Naive B cell (primary cell): Measurements from ENCODE around the gene IL5. TPM values are rescaled to one million over a fixed set of nuclear protein-coding genes. Genes with fewer than 3 reads are reported as not detected.
A peak's percentile ranks its signal among the peaks of the same experiment; 100 is the strongest.
"Not testable (repeated sequence)": the region's sequence is repeated elsewhere in the genome, so short reads cannot be mapped to it uniquely, and the experiment has no call there.

Source experiments
- ATAC-seq, 2 donors: fragments of 150-1000 bp; cut with Tn5 transposase; 2 replicates each; pipeline ENCODE4 v1.10.0; 2021; ENCODE audit warnings: low read depth in 2 of 2, mild to moderate bottlenecking in 2 of 2, moderate library complexity in 2 of 2
- DNase-seq: peaks from one replicate; pipeline ENCODE4 v3.0.0; 2022
- H3K27ac Mint-ChIP-seq, 6 donors: one replicate each; pipeline ENCODE4 v1.8.0; 2020 to 2022; ENCODE audit warnings: mild to moderate bottlenecking in 6 of 6, mixed read lengths in 6 of 6, moderate library complexity in 5 of 6, inconsistent platforms in 2 of 6
- H3K27me3 Mint-ChIP-seq, 3 donors: one replicate each; pipeline ENCODE4 v1.8.0; 2021 to 2022; ENCODE audit warnings: mixed read lengths in 3 of 3, mild to moderate bottlenecking in 1 of 3
- H3K36me3 Mint-ChIP-seq, 2 donors: one replicate each; pipeline ENCODE4 v1.8.0; 2020 to 2022; ENCODE audit warnings: mixed read lengths in 2 of 2, inconsistent platforms in 1 of 2, mild to moderate bottlenecking in 1 of 2
- H3K4me1 Mint-ChIP-seq, 3 donors: one replicate each; pipeline ENCODE4 v1.8.0; 2020 to 2022; ENCODE audit warnings: mixed read lengths in 3 of 3, inconsistent platforms in 1 of 3, mild to moderate bottlenecking in 1 of 3, moderate library complexity in 1 of 3
- H3K4me3 Mint-ChIP-seq, 8 donors: one replicate each; pipeline ENCODE4 v1.8.0; 2020 to 2022; ENCODE audit warnings: mild to moderate bottlenecking in 8 of 8, mixed read lengths in 8 of 8, moderate library complexity in 8 of 8, inconsistent platforms in 2 of 8
- H3K9me3 Mint-ChIP-seq, 7 donors: one replicate each; pipeline ENCODE4 v1.8.0; 2020 to 2022; ENCODE audit warnings: mixed read lengths in 7 of 7, mild to moderate bottlenecking in 5 of 7, inconsistent platforms in 2 of 7, moderate library complexity in 1 of 7
- polyA plus RNA-seq, 6 donors: library from polyadenylated mRNA; unstranded; fragments of 300-500 nt; fragmentation: Illumina TruSeq; gene quantifications; one replicate each; pipeline ENCODE4 v1.2.3, GENCODE V29; 2021; ENCODE audit warnings: low read depth in 6 of 6

The IL5 gene
- polyA plus RNA-seq, 6 donors from 2014 or later = not detected

- Mint-ChIP-seq H3K27ac (peak overlapping the region in 4 of 6 donors; percentile 22 to 87 (median 54)), H3K4me3 (peak overlapping the region; percentile 2 to 91 (median 76)), H3K4me1 (peaks cover 42 to 69% (median 67%) of the 10 kb centered on the region in 3 donors), H3K36me3 (no peaks in the 10 kb centered on the region), H3K27me3 (no peaks in the 10 kb centered on the region), H3K9me3 (peaks cover 0 to 4% (median 0%) of the 10 kb centered on the region in 7 donors)
- peak; percentile 80 to 82 for ATAC-seq
- peak; percentile 63 for DNase-seq
These were observed 18.0 kb downstream of the IL5 start for GRCh38 chr5:132525299-132525724.

- H3K36me3 Mint-ChIP-seq, H3K9me3 Mint-ChIP-seq, ATAC-seq, DNase-seq, H3K27me3 Mint-ChIP-seq: not testable (repeated sequence)
- Mint-ChIP-seq H3K27ac (peak overlapping the region in 4 of 6 donors; percentile 22 to 87 (median 54)), H3K4me1 (peaks cover 42 to 72% (median 70%) of the 10 kb centered on the region in 3 donors), H3K4me3 (peak overlapping the region in 6 of 8 donors; percentile 61 to 90 (median 76))
These were observed 18.4 kb downstream of the IL5 start for GRCh38 chr5:132524877-132525276.

DNA sequence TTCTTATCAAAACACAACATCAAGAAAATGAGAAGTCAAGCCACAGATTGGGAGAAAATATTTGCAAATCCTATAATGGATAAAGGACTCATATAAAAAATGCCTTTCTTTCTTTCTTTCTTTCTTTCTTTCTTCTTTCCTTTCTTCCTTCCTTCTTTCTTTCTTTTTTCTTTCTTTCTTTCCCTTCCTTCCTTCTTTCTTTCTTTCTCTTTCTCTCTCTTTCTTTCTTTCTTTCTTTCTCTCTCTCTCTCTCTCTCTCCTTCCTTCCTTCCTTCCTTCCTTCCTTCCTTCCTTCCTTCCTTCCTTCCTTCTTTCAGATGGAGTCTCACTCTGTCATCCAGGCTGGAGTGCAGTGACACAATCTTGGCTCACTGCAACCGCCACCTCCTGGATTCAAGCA is 21.3 kb downstream of the IL5 start:
- peaks cover 24 to 49% (median 47%) of the 10 kb centered on the region in 3 donors for H3K4me1 Mint-ChIP-seq
- not testable (repeated sequence) for DNase-seq, H3K36me3 Mint-ChIP-seq

GRCh38 chr5:132513618-132514336 is 29.5 kb downstream of the IL5 start:
- H3K4me1 Mint-ChIP-seq, H3K27me3 Mint-ChIP-seq, H3K4me3 Mint-ChIP-seq, ATAC-seq, H3K36me3 Mint-ChIP-seq, DNase-seq: not testable (repeated sequence)
- Mint-ChIP-seq H3K27ac (peak overlapping the region in 1 of 6 donors; percentile 86), H3K9me3 (peaks cover 2 to 11% (median 5%) of the 10 kb centered on the region in 7 donors)

More for the DNA sequence above, 21.3 kb downstream of the IL5 start:
- ATAC-seq, H3K27me3 Mint-ChIP-seq, H3K27ac Mint-ChIP-seq, H3K9me3 Mint-ChIP-seq: not testable (repeated sequence)
- peak overlapping the region in 1 of 8 donors; percentile 42 for H3K4me3 Mint-ChIP-seq

- peaks cover 2 to 11% (median 5%) of the 10 kb centered on the region in 7 donors for H3K9me3 Mint-ChIP-seq
- ATAC-seq (no peak), DNase-seq (no peak)
- peaks cover 0 to 5% (median 0%) of the 10 kb centered on the region in 3 donors for H3K4me1 Mint-ChIP-seq
- no peak overlapping the region for H3K27ac Mint-ChIP-seq
- H3K4me3 Mint-ChIP-seq = no peak overlapping the region
- H3K36me3 Mint-ChIP-seq = no peaks in the 10 kb centered on the region
- H3K27me3 Mint-ChIP-seq = peaks cover 0 to 8% (median 6%) of the 10 kb centered on the region in 3 donors
These were observed 33.2 kb downstream of the IL5 start for GRCh38 chr5:132510076-132510475.

- no peaks in the 10 kb centered on the region for H3K36me3 Mint-ChIP-seq
- DNase-seq (no peak), ATAC-seq (peak; percentile 34 to 42)
- peaks cover 0 to 8% (median 0%) of the 10 kb centered on the region in 3 donors for H3K27me3 Mint-ChIP-seq
- no peak overlapping the region for H3K4me3 Mint-ChIP-seq
- no peak overlapping the region for H3K27ac Mint-ChIP-seq
- peaks cover 4 to 15% (median 5%) of the 10 kb centered on the region in 3 donors for H3K4me1 Mint-ChIP-seq
- H3K9me3 Mint-ChIP-seq = peaks cover 0 to 5% (median 0%) of the 10 kb centered on the region in 7 donors
These were observed 37.1 kb downstream of the IL5 start for GRCh38 chr5:132506094-132506692.

- H3K27me3 Mint-ChIP-seq = peaks cover 0 to 8% (median 0%) of the 10 kb centered on the region in 3 donors
- no peak overlapping the region for H3K4me3 Mint-ChIP-seq
- peaks cover 0 to 5% (median 0%) of the 10 kb centered on the region in 7 donors for H3K9me3 Mint-ChIP-seq
- peaks cover 9 to 21% (median 10%) of the 10 kb centered on the region in 3 donors for H3K4me1 Mint-ChIP-seq
- ATAC-seq = no peak
- DNase-seq = no peak
- peak overlapping the region in 1 of 6 donors; percentile 63 for H3K27ac Mint-ChIP-seq
- no peaks in the 10 kb centered on the region for H3K36me3 Mint-ChIP-seq
These were observed 37.7 kb downstream of the IL5 start for GRCh38 chr5:132505641-132506040.

DNA sequence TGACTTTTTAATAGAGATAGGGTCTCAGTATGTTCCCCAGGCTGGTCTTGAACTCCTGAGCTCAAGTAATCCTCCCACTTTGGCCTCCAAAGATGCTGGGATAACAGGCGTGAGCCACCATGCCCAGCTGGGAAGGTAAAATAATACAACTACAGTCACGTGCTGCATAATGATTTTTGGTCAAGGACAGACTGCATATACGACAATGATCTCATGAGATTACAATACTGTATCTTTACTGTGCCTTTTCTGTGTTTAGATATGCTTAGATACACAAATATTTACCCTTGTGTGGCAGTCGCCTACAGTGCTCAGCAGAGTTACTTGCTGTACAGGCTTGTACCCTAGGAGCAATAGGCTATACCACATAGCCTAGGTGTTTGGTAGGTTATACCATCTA is 38.6 kb downstream of the IL5 start:
- Mint-ChIP-seq H3K9me3 (peaks cover 0 to 3% (median 0%) of the 10 kb centered on the region in 7 donors), H3K4me3 (no peak overlapping the region), H3K36me3 (no peaks in the 10 kb centered on the region), H3K27me3 (peaks cover 0 to 4% (median 0%) of the 10 kb centered on the region in 3 donors), H3K27ac (no peak overlapping the region), H3K4me1 (peaks cover 13 to 30% (median 16%) of the 10 kb centered on the region in 3 donors)
- DNase-seq (no peak), ATAC-seq (no peak)

- H3K27ac Mint-ChIP-seq = peak overlapping the region in 2 of 6 donors; percentile 42 to 74
These were observed 40.1 kb downstream of the IL5 start for GRCh38 chr5:132503244-132503643.

GRCh38 chr5:132501961-132502931 is 41.1 kb downstream of the IL5 start:
- peaks cover 22 to 45% (median 28%) of the 10 kb centered on the region in 3 donors for H3K4me1 Mint-ChIP-seq
- DNase-seq (no peak), ATAC-seq (no peak)
- H3K27ac Mint-ChIP-seq = peak overlapping the region in 3 of 6 donors; percentile 21 to 57 (median 51)
- peak overlapping the region in 1 of 8 donors; percentile 29 for H3K4me3 Mint-ChIP-seq
- no peaks in the 10 kb centered on the region for H3K27me3 Mint-ChIP-seq
- no peaks in the 10 kb centered on the region for H3K9me3 Mint-ChIP-seq
- no peaks in the 10 kb centered on the region for H3K36me3 Mint-ChIP-seq

More at GRCh38 chr5:132503244-132503643, 40.1 kb downstream of the IL5 start:
- ATAC-seq (no peak), DNase-seq (no peak)
- H3K4me1 Mint-ChIP-seq = peaks cover 20 to 37% (median 25%) of the 10 kb centered on the region in 3 donors
- H3K4me3 Mint-ChIP-seq = peak overlapping the region in 1 of 8 donors; percentile 62
- no peaks in the 10 kb centered on the region for H3K9me3 Mint-ChIP-seq
- no peaks in the 10 kb centered on the region for H3K36me3 Mint-ChIP-seq
- H3K27me3 Mint-ChIP-seq = no peaks in the 10 kb centered on the region

GRCh38 chr5:132501629-132501956 is 41.7 kb downstream of the IL5 start:
- Mint-ChIP-seq H3K9me3 (no peaks in the 10 kb centered on the region), H3K36me3 (no peaks in the 10 kb centered on the region), H3K4me1 (peaks cover 25 to 47% (median 30%) of the 10 kb centered on the region in 3 donors), H3K27me3 (no peaks in the 10 kb centered on the region), H3K4me3 (peak overlapping the region in 1 of 8 donors; percentile 10), H3K27ac (peak overlapping the region in 1 of 6 donors; percentile 84)
- no peak for ATAC-seq
- no peak for DNase-seq

- Mint-ChIP-seq H3K27ac (peak overlapping the region; percentile 54 to 95 (median 88)), H3K36me3 (no peaks in the 10 kb centered on the region), H3K27me3 (no peaks in the 10 kb centered on the region), H3K4me1 (peaks cover 25 to 45% (median 34%) of the 10 kb centered on the region in 3 donors), H3K9me3 (no peaks in the 10 kb centered on the region), H3K4me3 (peak overlapping the region in 4 of 8 donors; percentile 10 to 39 (median 20))
- DNase-seq (peak; percentile 89), ATAC-seq (peak; percentile 53 to 57)
These were observed 42.2 kb downstream of the IL5 start for GRCh38 chr5:132500931-132501628.
